Hepatic stellate cell (primary cell): Measurements from ENCODE around the gene RSU1.

Source experiments
- DNase-seq: peaks from one replicate; pipeline ENCODE4 v3.0.0; 2011; ENCODE audit warnings: low spot score

The RSU1 gene

GRCh38 chr10:16602104-16602775 is 215.0 kb downstream of the RSU1 start:
- no peak for DNase-seq

- no peak for DNase-seq
Observed at GRCh38 chr10:16599662-16600061, 217.6 kb downstream of the RSU1 start.

- no peak for DNase-seq
Observed at GRCh38 chr10:16597656-16598055, 219.6 kb downstream of the RSU1 start.

DNA sequence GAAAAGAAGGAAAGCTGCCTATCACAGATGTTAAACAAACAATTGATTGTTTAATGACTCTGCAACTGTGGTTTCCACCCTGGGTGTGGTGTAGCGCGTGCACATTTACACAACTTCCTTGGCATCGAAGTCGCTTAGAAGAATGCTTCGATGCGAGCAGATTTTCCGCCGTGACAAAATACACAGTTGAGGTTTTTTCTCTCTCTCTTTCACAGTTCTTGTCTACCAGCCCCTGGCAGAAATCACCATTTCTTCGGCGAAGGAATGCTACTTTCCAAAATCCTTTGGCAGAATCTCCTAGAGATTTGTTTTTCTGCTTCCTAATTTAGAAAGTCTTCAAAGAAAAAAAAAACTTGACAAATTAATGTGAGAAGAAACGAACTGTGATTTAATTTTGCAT is 224.8 kb downstream of the RSU1 start:
- no peak for DNase-seq

- no peak for DNase-seq
Observed at GRCh38 chr10:16586358-16587138, 230.7 kb downstream of the RSU1 start.

DNA sequence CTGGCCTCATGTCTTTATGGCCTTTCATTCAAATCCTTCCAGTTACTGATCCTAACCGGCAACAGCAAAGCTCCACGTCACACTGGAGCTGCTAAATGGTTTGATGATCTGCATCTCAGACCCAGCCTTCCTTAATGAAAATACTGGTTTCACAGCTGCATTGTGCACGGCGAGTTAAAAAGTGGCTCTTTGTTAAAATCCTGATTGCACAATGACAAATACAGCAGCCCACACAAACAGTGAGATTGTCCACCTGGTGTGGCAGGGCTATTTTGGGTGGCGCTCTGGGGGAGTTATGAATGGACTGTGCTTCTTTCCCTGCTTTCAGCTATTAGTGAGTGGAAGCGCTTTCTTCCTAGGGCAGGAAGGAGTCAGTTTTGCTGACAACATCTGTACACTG is 232.1 kb downstream of the RSU1 start:
- no peak for DNase-seq

- DNase-seq, result no peak
Observed at GRCh38 chr10:16583382-16583781, 233.8 kb downstream of the RSU1 start.

DNA sequence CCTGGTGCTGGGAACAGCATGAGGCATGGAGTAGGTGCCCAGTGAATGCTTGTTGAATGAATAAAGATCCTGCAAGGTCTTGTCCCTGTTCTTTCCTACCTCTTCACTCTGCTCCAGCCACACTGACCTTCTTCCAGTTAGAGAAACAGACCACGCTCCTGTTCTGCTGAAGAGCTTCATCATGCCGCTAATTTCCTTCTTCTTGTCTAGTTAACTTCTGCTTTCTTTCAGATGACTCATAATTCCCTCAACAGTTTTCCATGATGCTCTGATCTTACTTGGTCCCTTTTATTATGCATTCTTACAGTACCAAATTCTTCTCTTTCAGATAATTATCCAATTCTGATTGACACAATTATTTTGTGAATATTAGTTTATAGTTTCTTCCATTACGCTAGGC is 236.0 kb downstream of the RSU1 start:
- DNase-seq, result no peak

- DNase-seq, result no peak
Observed at GRCh38 chr10:16570731-16571130, 246.5 kb downstream of the RSU1 start.

DNA sequence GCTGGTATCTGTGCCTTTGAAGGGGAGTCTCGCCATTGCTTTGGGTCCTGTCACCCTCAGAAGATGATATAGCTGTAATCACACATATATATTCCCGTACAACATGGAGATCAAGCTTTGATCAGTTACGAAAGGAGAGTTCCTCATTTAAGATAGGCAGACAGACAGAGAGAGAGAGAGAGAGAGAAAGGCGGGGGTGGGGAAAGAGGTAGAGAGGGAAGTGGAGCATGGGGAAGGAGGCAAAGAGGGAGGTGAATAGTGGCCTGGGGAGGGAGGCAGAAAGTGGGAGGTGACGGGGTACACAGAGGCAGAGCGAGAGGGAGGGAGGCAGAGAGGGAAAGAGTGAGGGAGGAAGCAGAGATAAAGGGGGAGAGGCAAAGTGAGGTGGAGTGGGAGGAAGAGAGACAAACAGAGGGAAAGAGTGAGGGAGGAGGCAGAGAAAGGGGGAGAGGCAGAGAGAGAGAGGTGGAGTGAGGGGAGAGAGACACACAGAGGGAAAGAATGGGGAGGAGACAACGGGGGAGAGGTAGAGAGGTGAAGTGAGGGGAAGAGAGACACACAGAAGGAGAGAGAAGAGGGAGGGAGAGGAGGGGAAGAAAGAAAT is 250.9 kb downstream of the RSU1 start:
- no peak for DNase-seq

DNA sequence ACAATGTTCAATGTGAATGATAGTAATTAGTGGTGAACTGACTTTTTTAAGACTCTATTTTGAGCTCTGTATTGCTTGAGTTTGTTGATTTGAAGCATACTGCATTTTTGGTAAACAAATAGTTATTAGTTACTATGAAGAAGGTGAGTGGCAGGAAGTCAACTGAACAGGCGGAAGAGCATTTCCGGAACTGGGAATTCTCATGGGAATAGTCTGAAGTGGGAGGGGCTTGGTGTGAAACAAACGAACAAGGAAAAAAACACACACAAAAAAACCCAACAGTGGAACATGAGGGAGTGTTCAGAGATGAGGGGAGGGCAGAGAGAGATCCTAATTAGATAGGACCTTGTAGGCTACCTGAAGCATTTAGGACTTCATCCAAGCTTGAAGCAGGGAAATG is 251.6 kb downstream of the RSU1 start:
- DNase-seq, result no peak

DNA sequence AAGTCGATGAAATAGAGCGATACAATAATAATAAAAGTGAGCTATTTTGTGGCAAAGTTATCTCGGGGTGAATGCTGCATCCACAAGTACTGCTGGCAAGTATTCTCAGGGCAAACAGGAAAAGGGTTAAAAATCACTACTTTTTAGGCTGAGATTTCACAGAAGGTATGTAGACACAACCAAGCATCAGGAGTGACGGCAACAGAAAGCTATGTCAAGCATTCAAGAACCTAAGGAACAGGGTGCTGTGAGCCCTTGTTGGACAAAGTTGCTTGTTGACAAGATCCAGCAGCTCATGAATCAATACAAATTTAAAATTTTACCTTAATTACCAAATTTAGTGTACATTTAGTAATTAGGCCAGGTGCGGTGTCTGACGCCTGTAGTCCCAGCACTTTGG is 254.3 kb downstream of the RSU1 start:
- no peak for DNase-seq

DNA sequence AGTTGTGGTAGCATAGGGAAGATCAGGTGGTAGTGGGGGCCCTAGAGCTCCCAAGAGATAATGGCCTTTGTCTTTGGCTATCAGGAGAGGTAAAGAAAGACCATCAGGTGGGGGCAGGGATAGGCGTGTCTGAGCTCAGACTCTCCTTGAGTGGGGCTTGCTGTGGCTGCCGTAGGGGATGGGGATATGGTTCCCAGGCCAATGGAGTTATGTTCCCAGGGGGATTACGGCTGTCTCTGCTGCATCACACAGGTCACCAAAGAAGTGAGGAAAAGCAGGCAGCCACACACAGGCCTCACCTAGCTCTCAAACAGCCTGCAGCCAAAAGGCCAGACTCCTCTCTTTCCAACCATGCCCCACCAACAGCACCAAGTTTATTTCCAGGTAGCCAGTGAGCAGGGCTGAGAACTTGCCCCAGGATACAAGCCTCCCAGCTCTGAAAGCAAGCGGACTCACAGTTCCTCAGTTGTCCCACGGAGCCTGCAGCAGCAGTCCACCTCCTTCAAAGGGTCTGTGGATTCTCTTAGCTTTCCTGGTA is 257.9 kb downstream of the RSU1 start:
- no peak for DNase-seq

DNA sequence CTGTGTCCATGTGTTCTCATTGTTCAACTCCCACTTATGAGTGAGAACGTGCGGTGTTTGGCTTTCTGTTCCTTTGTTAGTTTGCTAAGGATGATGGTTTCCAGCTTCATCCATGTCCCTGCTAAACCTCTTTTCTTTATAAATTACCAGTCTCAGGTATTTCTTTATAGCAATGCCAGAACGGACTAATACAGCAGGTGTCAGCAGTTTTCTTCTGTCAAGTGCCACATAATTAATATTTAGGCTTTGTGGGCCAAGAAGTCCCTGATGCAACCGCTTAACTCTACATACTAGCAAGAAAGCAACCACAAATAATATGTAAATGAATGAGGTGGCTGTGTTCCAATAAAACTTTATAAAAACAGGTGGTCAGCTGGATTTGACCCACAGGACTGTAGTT is 269.3 kb downstream of the RSU1 start:
- no peak for DNase-seq

DNA sequence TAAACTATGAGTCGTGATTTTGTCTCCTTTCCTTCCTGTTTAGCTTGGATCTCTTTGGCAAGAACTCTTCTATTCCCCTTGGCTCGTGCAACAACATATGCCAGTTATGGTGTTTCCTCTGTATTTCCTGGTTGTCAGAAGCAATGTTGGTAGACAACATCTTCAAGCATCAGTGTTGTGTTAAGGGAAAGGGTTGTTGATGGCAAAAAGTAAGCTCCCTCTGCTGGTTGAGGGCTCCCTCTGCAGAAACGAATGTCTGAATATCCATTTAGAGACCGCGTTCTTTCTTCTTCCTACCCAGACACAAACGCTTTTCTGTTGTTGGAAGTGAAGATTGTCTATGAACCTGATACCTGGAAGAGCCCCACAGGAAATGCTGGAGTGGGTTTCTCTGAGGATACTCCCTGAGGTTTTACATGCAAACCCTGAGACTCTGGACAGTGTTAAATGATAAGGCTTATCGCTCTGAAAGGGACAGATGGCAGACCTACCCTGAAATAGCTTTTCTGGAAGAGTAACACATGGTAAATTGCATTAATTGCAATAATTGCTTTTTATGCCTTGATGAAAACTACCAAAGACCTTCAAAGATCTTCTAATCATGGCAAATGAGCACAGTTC is 272.0 kb downstream of the RSU1 start:
- DNase-seq, result peak; percentile 37

- DNase-seq, result no peak
Observed at GRCh38 chr10:16544591-16544990, 272.6 kb downstream of the RSU1 start.

GRCh38 chr10:16544099-16544498 is 273.1 kb downstream of the RSU1 start:
- no peak for DNase-seq
